Subcutaneous adipose tissue (tissue), 4 donors: ENCODE results near the gene SLC43A3. TPM values are rescaled to one million over a fixed set of nuclear protein-coding genes. Genes with fewer than 3 reads are reported as not detected.

Source experiments
- total RNA-seq, 4 donors: library from RNA; depleted of rRNA; stranded (reverse); fragments of >200 nt; gene quantifications; one replicate each; pipeline ENCODE4 v1.1.0, GENCODE V29; 2016
- TF ChIP-seq, protein P1 (sequence below): fragments of 450-650 bp; IDR thresholded peaks from one replicate; pipeline ENCODE4 v1.5.1; 2016; ENCODE audit warnings: low read depth, mild to moderate bottlenecking, control low read depth, antibody characterized with exemption, moderate library complexity

The SLC43A3 gene
- total RNA-seq, 4 donors from 2014 or later = 50.1 to 108 (median 80.2) TPM

DNA sequence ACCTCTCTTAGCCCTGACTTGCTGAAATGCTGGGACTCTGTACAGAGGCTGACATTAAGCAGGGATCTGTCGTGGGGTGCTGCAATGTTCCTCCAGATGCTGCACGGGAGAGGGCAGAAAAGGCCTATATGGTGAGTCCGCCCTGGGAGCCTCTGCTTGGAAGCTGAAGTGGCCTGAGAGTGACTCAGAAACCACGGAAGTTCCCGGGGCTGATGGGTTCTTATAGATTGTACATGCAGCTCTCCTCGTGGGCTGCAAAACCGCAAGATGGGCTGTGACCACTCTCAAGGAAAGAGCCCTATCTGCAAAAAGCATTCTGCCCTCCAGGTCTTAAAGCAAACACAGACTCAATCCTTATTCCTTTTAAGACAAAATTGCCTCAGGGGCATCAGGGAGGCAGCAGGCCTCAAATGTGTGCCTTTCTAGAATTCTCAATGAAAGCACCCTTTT, 5.8 kb upstream of the SLC43A3 start:
- TF ChIP-seq, protein P1, sequence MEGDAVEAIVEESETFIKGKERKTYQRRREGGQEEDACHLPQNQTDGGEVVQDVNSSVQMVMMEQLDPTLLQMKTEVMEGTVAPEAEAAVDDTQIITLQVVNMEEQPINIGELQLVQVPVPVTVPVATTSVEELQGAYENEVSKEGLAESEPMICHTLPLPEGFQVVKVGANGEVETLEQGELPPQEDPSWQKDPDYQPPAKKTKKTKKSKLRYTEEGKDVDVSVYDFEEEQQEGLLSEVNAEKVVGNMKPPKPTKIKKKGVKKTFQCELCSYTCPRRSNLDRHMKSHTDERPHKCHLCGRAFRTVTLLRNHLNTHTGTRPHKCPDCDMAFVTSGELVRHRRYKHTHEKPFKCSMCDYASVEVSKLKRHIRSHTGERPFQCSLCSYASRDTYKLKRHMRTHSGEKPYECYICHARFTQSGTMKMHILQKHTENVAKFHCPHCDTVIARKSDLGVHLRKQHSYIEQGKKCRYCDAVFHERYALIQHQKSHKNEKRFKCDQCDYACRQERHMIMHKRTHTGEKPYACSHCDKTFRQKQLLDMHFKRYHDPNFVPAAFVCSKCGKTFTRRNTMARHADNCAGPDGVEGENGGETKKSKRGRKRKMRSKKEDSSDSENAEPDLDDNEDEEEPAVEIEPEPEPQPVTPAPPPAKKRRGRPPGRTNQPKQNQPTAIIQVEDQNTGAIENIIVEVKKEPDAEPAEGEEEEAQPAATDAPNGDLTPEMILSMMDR = no peak

GRCh38 chr11:57432149-57432561, 5.2 kb upstream of the SLC43A3 start:
- TF ChIP-seq, protein P1 = no peak

- TF ChIP-seq, protein P1 = no peak
These were observed 4.0 kb upstream of the SLC43A3 start for GRCh38 chr11:57430952-57431351.

DNA sequence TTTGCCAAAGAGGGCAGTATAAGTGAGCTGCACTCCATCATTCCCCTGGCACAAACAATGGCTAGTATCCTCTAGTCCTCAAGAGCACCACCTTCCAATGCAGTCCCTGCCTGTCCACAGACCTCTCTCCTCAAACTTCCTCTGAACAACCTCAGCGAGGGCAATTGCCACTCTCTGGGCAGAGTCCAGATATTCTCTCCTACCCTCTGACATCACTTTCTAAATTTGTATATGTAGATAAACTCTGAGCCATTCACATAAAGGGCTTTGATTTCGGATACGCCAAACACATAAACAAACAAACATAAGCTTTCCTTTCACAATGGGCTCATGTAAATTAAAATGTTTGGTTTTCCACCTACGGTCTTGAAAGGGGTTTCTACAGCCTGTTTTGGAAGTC, 3.0 kb upstream of the SLC43A3 start:
- TF ChIP-seq, protein P1 = no peak

GRCh38 chr11:57428643-57429042, 1.7 kb upstream of the SLC43A3 start:
- TF ChIP-seq, protein P1 = no peak

GRCh38 chr11:57427727-57428082, 784 bp upstream of the SLC43A3 start:
- TF ChIP-seq, protein P1 = no peak

- TF ChIP-seq, protein P1 = no peak
These were observed 437 bp downstream of the SLC43A3 start for GRCh38 chr11:57426439-57426928.
